HG03571 (cell line): Measurements from ENCODE around the gene HES4.
"Not testable (repeated sequence)": the region's sequence is repeated elsewhere in the genome, so short reads cannot be mapped to it uniquely, and the experiment has no call there.

ENCODE experiments used
- ATAC-seq: cut with Tn5 transposase; IDR thresholded peaks from one replicate; pipeline ENCODE4 v1.9.1; 2021; ENCODE audit not compliant: unreplicated experiment

The HES4 gene

DNA sequence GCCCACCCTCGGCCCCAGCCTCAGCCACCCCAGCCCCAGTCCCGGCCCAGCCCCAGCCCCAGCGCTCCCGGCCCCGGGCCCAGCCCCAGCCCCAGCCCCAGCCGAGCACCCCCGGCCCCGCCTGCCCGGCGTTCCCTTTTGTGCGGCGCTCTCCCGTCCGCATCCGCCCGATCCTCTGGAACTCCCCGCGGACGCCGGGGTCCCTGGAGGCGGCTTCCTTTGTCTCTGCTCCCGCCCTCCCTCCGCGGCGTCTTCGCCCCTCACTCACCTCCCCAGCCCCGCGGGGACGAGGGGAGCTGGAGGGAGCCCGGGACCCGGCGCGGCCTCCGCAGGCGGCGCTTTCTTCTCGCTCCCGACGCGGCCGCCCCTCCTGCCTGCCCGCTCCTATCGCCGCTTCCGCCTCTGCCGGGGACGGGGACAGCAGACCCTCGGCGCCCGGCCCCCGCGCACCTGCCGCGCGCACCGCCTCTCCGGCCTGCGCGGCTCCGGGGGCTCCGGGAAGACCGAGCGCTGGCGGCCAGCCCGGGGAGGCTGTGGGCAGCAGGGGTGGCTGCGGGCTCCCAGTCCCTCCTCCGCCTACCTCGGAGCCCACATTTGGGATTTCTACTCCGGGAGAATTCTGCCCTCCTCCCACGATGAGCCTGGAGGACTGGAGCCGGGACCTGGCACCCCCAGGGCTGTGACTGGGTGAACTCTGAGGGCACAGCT is 34.0 kb upstream of the HES4 start:
- no peak for ATAC-seq

DNA sequence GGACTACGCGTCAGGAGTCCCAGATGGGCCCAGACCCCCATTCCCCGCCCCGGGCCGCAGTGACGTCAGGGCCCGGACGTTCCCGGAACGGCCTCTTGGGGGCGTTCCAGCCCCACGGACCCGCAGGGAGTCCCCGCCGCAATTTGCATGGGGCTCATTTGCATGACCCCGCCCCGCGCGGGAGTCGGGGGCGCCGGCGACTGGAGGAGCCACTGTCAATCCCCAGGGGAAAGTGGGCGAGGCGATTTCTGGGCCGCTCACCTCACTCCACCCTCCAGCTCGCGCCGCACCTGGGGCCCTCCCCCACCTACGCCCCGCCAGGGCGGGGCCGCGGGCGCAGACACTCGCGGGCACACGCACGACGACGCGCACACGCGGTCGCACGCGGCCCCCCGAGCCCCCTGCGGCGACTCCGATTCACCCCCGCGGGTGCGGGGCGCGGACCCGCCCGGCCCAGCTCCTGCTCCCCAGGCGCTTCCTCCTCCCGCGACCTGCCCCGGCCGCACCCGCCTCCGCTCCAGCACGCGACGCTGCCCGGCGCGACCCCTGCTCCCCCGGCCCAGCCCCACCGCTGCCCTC is 33.2 kb upstream of the HES4 start:
- peak; percentile 75 for ATAC-seq

DNA sequence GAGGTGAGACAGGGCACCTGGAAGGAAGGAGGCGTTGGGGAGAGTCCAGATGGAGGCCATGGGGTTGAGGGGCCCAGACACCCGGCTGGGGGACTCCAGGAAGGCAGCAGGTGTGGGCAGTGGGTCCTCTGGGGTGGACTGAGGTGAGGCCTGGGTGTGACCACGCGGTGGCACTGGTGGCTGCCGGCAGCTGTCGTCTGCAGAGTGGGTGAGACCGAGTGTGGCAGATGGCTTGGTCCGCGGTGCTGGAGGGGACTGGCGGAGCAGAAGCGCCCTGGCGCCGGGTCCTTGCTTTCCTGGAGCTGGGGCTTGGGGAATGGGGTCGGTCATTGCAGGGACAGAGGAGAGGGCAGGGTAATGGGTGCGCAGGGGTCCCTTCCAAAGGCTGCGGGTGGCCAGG is 32.5 kb upstream of the HES4 start:
- ATAC-seq = peak; percentile 10

DNA sequence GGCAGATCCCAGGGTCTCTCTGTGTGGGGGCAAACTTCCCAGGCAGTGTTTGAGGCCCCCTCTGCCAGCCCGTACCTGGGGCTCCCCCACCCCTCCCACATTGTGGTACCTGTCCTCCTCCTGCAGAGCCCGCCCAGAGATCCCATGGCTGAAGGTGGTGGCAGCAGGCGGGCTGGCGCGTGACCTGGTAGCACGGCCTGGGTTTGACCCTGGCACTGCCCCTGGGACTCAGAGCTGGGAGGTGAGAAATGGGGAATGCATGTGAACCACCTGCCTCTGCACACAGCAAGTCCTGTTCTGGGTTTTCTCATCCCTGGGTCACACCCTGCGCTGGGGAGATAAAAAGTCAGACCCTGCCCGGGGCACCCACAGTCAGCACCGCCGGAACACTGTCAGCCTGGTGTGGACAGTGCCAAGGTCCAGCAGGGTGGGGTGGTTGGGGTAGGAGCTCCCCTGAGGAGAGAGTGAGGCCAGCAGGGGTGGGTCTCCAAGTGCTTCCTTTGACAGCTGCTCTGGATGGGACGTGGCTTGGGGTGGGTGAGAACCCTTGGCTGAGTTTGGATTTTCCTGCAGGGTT is 31.9 kb upstream of the HES4 start:
- ATAC-seq = no peak

DNA sequence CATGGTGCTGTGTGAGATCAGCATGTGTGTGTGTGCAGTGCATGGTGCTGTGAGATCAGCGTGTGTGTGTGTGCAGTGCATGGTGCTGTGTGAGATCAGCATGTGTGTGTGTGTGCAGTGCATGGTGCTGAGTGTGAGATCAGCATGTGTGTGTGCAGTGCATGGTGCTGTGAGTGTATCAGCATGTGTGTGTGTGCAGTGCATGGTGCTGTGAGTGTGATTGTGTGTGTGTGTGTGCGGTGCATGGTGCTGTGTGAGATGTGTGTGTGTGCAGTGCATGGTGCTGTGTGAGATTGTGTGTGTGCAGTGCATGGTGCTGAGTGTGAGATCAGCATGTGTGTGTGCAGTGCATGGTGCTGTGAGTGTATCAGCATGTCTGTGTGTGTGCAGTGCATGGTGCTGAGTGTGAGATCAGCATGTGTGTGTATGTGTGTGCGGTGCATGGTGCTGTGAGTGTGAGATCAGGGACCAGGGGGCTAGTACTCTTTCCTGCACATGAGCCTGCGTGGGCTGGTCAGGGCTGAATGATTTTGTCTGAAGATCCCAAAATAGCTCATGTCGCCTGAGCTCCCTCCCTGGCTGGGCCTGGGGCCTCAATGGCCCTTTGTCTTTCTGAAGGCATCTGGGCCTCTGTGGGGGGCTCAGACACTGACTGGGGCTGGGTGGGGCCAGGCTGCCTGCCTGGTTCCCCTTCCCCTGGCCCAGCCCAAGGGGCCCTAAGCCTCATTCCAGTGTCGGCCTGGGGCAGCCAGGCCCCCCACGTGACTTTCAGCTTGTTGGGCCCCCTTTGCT is 31.2 kb upstream of the HES4 start:
- ATAC-seq = not testable (repeated sequence)

DNA sequence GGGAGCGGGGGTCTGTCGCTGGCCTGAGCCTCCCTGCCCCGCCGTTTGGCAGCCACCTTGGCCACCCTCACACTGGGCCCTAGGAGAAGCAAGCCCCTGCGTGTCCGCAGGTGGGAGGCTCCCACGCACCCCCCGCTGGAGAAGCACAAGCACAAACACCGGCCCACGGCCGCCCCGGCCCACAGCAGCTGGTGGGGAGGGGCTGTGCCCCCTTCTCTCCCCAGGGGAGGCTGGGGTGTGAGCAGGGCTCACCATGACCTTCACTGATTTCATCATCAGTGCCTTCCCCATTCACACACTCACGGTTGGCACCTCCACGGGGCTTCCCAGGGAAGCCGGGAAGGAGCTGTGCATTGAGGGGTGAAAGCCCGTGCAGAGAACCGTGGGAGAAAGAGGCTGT is 27.9 kb upstream of the HES4 start:
- no peak for ATAC-seq

DNA sequence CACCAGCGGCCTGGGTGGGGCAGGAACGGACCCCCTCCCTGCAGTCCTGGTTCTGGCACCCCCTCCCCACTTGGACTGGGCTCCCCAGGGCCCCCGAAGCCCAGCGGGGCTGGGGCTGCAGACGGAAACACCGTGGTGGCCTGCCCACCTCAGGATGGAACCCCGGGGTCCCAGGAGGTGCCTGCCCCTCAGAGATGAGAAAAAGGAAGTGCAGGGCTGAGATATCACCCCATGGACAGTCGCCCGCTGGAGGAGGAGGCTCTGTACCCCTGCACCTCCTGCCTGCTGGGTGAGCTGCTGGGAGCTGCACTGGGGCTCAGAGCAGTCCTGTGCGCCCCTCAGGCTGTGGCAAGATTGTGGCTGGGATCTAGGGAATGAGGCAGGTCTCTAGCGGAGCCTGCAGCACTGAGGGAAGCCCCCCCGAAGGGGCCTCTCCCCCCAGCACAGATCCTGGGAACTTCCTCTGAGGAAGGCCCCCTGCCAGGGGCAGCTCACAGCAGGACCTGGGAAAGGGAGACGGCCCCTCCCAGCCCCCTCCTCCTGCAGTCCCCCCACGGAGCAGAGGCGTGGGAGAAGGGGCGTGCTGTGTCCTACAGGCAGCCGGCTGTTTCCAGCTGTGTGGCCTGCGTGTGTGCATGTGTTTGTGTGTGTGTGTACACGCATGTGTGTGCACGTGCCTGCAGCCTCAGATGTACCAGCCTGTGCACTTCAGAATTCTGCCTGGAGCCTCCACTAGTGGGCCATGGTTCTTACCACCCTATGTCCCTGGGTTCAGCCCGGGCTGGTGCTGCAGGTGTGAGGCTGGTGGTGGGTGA is 26.9 kb upstream of the HES4 start:
- no peak for ATAC-seq

DNA sequence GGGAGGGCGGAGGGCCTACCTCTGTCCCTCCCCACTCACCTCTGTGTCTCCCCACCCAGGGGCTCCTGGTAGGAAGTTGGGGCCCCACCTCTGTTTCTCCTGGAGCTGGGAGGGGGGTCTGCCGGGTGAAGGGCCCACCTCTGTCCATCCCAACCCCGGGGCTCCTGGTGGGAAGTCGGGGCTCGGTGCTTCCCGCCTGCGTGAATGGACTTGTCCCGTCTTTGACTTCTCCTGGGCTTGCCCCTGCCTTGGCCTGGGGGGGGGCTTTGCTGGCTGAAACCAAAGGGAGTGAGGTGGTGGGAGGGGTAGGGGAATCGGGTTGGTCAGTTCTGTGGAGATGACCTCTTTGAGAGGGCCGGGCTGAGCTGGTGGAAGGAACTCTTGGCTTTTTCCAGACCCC is 25.8 kb upstream of the HES4 start:
- no peak for ATAC-seq

DNA sequence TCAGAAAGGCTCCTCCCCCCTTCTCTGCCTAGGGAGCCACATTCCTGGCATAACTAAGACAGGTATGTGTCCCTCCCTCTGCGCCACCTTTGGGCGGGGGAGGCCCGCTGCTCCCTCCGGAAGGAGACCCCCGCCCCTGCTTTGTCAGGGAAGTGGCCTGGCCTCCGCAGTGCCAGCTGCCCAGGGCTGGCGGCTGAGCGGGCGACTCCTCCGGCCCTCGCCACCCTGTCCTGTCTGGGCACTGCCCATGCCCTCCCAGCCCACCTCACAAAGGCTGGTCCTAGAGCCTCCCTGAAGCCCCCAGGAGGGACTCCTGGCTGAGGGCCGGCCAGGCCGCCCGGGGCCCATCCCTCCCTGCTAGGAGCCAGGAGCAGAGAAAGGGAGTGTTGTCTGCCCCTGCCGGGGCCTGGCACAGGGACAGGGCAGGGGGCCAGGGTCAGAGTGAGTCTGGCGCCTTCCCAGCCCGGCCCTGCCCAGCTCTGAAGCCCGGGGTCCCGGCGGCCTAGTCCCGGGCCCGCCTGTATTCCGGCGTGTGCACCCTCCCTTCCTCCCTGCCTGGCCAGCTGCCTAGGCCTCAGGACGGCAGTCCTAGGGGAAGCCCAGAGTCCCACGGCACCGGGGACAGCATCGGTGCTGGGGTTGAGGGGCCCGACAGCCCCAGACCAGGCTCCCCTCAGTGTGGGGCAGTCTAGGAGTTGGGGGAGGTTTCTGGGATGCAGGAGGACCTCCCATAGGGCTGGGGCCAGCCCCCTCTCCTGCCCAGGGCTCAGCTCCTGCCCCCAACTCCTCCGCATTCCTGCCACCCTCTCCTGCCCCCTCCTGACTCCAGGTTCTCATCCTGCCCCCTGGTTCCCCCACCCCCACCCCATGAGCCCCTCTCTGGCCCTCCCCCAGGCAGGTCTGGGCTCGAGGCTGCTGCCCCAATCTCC is 25.1 kb upstream of the HES4 start:
- ATAC-seq = no peak

DNA sequence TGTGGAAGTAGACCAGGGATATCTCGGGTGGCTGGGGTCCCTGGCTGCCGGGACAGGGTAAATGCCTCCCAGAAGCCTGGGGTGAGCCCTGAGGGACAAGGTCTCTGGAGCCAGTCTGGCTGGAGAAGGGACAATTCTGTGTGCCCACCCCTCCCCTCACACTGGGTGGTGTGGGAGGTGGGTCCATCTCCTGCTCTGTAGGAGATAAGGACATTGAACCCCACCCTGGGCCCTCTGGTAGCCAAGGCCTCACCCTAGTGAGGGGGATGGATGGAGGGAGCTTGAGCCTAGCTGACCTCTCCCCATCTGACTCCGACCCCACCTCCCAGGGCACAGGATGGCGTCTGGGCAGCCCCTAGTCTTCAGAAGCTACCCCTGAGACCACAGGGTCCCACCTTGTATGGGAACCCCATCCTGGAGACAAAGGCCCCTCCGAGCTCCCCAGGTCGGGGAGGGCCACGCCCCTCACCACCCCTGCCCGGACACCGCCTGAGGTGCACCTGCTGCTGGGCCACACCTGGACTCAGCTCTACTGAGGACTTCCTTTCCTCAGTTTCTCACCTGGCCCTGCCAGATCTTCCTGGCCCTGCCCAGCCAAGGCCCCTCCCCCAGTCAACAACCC is 24.4 kb upstream of the HES4 start:
- no peak for ATAC-seq

DNA sequence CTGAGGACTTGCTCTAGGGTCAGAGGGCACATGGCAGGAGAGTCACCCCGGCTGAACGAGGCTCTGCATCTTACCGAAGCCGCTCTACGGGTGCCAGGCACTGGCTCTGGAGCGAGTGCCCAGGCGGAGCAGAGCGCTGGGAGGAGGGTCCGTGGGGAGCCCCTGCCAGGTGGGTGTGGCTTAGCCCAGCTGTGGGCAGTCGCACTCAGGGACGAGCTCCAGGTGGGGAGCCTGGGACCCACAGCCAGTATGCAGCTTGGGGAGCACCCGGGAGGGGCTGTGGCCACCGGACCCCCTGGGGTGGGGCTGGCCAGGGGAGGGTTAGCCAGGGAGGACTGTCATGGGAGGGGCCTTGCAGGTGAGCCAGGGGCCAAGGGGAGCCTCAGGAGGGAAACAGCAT is 23.8 kb upstream of the HES4 start:
- ATAC-seq = no peak

DNA sequence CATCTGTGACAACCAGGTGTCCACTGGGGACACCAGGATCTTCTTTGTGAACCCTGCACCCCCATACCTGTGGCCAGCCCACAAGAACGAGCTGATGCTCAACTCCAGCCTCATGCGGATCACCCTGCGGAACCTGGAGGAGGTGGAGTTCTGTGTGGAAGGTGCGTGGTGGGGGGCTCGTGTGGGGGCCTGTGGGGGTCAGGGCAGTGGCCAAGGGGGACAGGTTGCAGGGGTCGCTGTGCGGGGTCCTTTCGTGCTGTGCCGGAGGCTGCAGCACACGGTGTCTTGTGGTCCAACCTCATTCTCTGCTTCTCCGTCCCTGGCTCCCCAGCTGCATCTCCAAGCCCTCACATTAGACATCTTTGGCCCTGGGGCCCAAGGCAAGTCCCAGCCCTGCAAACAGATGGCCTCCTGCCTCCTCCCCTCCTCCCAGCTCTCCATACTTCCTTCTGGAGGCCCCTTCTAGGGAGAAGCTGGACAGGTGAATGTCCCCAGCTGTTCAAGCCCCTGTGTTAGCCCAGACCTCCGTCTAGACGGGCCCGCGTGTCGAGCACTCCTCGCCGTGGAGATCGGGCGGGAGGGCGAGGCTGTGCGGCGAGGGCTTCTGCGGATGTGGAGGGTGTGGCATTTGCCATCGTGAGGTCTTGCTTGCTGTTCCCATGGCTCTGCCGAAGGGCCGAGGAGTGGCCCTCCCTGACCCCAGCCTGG is 22.6 kb upstream of the HES4 start:
- no peak for ATAC-seq

DNA sequence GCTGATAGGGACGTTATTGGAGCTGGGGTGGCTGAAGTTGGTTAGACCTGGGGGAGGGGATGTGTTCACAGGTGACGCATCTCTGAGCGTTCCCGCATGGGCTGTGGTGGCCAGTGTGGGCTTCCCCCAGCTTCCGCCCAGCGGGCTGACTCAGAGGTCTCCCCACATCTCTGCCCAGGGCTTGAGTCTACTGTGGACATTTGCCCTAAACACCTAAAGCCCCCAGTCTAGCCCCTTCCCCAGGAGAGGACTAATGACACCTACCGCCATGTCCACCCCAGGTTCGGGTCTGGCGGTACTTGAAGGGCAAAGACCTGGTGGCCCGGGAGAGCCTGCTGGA is 22.0 kb upstream of the HES4 start:
- ATAC-seq = no peak

DNA sequence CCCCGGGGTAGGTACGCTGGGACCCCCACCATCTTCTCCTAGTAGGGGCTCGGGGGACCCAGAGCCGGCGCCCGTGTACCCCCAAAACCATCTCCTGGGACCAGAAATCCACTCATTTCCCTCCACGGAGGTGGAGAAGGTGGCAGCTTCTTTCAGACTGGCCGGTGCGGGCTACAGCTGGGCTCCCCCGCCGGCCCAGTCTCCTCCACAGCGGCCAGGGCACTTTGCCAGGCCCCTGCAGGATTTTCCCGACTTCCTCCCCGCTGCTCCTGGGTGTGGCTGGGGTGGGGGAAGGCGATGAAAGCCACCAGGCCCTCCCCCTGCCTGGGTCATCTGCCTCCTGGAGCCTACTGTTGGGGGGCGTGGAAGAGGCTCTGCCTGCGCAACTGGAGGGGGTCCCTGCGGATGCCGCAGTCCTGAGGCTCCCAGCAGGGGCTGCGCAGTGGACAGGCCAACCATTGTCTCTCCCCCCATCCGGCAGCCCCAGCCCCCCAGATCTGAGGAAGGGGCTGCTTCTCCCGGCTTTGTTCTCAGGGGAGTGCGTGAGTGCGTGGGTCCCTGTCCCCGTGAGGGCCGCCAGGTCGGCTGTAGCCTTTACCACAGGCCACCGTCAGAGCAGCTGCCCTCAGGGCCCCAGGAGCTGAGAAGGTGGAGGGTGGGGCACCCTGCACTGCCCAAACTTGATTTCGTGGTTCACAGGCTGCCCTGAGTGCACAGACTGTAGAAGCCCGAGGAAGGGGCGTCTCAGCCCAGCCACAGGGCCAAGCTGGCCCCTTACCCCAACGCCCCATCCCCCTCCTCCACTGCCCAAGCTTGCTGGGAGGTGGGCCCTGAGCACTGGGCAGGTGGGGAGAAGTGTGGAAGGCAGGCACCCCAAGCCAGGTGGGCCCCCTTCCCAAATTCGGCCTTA is 21.4 kb upstream of the HES4 start:
- no peak for ATAC-seq

DNA sequence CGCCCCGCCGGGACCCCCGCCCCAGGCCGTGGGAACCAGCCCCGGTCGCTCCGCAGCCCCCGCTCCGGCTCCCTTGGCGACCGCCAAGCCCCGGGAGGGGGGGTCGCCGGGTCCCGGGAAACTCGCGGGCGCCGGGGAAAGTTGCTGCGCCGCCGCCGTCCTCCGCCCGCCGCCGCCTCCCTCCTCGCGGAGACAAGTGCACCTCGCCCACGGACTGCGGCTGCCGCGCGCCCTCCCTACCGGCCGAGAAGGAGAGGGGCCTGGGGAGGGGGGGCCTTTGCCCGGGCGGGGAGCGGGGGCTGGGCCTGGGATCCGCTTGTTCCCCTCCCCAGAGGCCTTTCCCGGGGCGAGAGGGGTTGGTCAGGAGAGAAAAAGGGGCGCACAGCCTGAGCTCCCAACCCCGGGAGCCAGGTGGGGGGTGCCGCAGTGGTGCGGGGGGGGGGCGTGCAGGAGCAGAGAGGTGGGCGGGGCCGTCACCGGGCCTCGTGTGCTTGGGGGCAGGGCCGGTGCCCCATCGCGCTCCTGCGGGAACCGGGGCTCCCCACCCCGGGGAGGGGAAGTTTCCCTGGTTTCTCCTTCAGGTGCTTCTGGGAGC is 20.6 kb upstream of the HES4 start:
- no peak for ATAC-seq

DNA sequence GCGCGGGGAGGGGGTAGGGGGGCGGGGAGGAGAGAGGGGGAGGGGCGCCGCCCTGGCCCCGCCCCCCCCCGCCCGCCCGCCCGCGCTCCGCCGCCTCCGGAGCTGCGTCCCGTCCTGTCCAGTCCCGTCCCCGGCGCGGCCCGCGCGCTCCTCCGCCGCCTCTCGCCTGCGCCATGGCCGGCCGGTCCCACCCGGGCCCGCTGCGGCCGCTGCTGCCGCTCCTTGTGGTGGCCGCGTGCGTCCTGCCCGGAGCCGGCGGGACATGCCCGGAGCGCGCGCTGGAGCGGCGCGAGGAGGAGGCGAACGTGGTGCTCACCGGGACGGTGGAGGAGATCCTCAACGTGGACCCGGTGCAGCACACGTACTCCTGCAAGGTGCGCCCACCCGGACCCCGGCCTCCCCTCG is 20.1 kb upstream of the HES4 start, which contains the start of gene AGRN:
Gene AGRN (plus strand): TSS at position 121 of the 405 bp plus-strand sequence. CDS start 53 bp downstream, at position 174.
- peak; percentile 36 for ATAC-seq
